Right lobe of liver (tissue), 4 donors: ENCODE measurements around the gene KCNA1.

Experiments used
- CTCF ChIP-seq, 4 donors: fragments of 200-600 bp in 3 of 4; fragments of 450-650 bp in 1 of 4; IDR thresholded peaks; one replicate each; pipeline versions ENCODE4 v1.5.1 to v1.8.0; 2016 to 2022; ENCODE audit warnings: antibody characterized with exemption in 4 of 4, mild to moderate bottlenecking in 2 of 4
- POLR2A ChIP-seq: fragments of 450-650 bp; IDR thresholded peaks from one replicate; pipeline ENCODE4 v1.6.1; 2017; ENCODE audit warnings: antibody characterized with exemption, mild to moderate bottlenecking
- donor health status: DM: no; HTN: no; CAD: no.
- donor health status: DM: no; HTN: no; CAD: no.
- donor health status: DM: no; HTN: yes; CAD: no.

- TF ChIP-seq CTCF (IDR thresholded peaks at IDR 0.05) (no peak), POLR2A (no peak)
Observed at GRCh38 chr12:4911316-4911994, 1.8 kb downstream of the KCNA1 start.
